CD4-positive, alpha-beta T cell treated with Interferon gamma for 1 hour (primary cell): Measurements from ENCODE around the gene PSMA6.
"Not testable (repeated sequence)": the region's sequence is repeated elsewhere in the genome, so short reads cannot be mapped to it uniquely, and the experiment has no call there.

Source experiments
- DNase-seq: peaks from one replicate; pipeline ENCODE4 v3.0.0-alpha.2; 2020

The PSMA6 gene

DNA sequence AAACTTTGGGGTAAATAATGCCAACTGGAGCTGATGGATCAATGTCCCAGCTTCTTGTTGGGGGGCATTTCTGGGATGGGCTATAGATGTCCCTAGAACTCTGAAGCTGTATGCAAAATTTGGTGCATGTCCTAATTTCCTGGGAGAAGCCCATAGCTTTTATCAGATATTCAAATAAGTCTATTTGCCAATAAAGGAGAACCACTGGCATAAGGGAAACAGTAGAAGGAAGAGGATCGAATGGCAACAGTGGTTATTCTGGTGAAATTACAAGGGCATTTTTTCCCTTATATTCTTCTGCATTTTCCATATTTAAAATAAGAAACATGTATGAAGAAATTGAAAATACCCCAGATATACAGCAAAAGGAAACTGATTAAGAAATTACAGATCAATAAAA, 34.2 kb downstream of the PSMA6 start:
- no peak for DNase-seq

DNA sequence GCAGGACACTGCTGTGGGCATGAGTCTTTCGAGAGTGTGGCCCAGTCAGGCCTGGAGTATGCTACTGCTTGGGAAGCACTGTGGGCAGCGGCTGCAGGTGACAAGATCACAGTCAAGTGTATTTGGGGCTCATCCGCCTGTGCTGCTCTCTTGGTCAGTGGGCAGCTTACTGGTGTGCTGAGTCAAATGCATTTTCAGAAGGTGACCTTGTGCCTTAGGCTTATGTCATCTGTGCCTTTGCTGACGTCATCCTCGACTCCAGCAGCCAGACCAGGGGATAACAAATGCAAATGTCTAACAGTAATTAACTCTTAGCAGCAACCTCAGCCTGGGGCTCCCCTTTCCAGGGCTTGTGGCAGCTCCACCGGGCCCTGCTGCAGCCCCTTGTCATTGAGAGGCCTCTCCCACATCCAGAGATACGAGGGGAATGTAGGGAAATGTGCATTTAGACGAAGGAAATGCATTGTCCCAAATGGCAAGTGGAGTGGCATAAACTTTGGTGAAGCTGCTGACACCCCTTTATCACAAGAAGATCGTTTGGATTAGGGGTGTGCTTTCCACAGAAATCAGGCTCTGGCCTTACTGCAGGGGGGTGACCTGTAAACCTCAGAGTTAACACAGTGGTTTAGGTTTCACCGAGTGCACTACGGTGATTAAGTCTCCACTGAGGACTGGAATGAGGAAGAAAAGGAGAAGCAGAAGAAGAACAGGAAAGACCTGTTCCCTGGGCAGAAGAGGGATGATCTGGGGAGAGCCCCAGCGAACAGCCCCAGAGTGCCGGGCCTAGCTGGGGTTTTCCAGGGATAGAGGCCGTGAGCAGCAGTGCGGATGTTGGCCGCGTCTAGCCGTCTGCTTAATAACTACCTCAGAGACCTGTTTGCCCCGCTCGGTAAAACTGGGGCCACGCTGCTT, 39.7 kb downstream of the PSMA6 start:
- peak; percentile 34 for DNase-seq

- DNase-seq, result peak; percentile 42
Observed at GRCh38 chr14:35332517-35333263, 40.5 kb downstream of the PSMA6 start.

DNA sequence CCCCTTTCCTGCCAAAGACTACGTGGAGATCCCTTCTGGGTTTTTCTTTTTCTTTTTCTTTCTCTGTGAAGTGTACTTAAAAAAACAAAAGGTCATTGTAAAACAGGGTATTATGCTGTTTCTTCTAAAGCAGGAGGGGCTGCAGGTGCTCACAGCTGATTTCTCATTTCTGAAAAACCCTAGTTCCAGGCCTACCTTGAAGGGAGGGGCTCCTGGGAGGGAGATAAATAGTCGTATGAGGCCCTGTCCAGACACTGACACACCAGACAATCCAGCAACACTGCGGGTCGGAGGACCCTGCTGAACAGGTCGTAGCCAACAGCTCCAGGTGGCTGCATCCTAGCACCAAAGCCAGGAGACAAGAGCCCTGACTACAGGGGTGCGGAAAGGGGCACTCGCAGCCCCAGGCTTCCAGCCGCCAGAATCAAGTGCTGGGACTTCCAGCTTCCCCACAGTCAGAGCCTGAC, 41.1 kb downstream of the PSMA6 start:
- DNase-seq, result no peak

GRCh38 chr14:35333797-35334743, 41.9 kb downstream of the PSMA6 start:
- DNase-seq, result peak; percentile 34

DNA sequence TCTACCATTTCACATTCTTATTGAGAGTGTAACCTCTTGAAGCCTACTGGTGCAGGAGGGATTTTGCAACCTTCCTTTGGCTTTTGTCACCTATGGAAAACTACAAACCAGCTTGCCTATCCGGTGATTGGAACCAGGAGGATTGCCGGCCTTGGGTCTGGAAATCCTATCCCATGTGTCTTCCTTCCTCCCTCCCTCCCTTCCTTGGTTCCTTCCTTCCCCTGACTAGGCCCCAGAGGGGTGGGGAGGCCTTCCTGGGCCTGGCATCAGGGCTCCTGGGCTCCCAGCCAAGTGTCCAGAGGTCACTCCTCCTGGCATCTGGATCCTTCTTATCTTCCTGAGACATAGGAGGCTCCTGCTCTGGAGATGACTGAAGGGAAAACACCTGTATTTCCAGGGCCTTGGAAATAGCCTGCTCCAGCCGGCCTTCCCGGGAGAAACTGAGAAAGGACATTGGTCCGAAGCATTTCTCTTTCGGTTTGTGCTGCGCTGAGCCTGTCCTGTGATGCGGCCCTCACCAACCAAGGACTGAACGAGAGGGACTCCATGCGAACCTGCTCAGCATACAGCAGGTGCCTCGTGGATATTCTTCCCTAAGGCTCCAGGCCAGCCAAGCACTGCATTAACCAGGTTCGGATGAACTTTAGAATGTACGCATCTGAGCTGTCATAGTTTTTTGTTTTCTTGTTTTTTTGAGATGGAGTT, 43.4 kb downstream of the PSMA6 start:
- DNase-seq, result no peak

GRCh38 chr14:35336171-35336493, 44.0 kb downstream of the PSMA6 start:
- not testable (repeated sequence) for DNase-seq

GRCh38 chr14:35336494-35337268, 44.5 kb downstream of the PSMA6 start:
- DNase-seq, result peak; percentile 7

DNA sequence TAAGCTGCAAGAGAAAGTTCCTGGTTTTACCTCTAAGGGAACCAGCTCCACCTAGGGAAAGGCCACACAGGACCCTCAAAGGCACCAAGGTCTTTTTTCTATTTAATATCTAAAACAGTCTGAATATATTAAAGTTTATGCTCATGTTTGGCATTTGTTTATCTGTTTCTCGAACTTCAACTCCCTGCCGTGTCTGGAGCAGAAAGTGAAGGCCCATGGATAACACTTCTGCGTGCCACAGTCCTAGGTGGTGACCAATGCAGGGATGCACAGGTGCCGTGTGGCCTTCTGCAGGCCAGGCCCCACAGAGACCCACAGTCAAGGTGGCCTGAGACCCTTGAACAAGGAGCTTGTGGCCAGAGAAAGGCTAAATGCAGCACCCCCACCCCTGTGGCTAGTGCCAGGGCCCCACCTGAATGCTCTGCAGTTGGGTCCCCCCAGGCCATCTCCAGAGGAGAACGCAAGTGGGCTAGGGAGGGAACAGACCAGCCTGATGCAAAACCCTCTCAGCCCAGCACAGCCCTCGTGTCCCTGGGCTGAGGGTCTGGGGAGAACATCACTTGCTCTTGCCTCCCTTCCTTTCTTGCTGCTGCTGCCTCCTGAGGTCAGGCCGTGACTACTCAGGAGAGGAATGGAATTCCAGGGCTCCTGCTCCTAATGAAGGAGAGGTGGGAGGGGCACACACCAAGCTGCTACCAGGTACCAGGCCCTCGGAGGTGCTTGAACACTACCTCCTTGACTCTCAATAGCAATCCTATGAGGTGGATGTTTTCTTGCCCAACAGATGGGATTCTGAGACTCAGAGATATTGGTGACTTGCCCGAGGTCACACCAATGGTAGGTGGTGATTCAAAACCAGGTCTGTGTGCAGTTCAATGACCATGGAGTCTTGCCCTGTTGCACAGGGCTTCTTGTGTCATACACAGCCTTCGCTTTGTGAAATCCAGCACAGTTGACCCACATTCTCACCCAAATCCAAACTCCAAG, 45.4 kb downstream of the PSMA6 start:
- DNase-seq, result no peak

- no peak for DNase-seq
Observed at GRCh38 chr14:35338731-35339405, 46.7 kb downstream of the PSMA6 start.

DNA sequence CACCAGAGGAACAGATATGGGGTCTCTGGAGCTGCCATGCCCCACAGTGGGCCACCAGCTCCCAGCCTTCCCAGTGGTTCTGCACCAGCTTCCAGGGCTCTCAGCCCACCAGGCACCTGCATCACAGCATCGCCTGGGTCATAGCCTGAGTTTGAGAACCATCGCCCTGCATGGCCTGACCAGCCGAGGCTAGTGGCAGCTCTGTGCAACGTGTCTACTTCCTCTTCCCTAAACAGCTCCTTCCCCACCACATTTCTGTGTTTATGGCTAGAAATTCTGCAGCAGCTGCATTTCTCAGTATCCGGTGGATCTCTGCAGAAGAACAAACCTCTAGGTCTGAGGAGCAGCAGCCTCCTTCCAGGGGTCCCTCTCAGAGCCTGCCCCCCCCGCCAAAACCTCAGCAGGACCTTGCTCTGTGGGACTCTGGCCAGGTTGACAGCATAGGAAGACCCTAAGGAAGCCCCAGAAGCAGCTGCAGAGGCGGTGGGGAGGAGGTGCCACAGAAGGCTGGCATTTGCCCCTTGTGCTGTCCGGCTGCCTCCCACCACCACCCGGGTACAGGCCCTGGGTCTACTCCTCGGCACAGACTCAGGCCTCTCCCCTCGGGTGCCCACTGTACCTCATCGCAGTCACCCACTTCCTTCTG, 47.7 kb downstream of the PSMA6 start:
- peak; percentile 32 for DNase-seq

DNA sequence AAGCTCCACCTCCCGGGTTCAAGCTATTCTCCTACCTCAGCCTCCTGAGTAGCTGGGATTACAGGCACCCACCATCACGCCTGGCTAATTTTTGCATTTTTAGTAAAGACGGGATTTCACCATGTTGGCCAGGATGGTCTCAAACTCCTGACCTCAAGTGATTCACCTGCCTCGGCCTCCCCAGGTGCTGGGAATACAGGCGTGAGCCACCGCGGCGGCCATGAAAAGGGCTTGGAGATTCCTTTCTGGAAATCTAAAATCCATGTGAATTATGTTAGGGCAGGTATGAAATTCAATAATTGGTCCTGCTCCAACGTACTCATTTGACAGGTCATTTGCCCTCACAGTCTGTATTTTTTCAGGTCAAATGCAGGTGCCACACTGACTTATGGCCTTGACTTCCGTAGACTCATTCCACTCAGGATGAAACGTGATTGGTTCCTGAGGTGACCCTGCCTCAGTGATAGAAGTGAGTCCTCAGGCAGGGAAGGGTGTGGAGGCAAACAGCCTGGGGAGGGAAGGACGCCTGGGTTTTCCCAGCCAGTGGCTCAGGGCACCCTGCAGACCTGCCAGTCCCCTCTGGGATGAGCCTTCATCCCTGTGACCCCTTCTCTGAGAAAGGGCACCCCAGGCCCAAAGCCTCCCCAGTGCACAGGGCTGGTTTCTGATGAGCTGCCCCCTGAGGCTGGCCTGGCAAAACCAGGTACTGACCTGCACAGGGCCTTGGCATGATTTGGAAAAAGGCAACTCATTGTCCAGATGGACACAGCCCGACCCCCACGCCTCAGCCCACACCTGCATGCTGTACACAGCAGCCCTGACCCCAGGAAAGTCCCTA, 48.7 kb downstream of the PSMA6 start:
- no peak for DNase-seq

DNA sequence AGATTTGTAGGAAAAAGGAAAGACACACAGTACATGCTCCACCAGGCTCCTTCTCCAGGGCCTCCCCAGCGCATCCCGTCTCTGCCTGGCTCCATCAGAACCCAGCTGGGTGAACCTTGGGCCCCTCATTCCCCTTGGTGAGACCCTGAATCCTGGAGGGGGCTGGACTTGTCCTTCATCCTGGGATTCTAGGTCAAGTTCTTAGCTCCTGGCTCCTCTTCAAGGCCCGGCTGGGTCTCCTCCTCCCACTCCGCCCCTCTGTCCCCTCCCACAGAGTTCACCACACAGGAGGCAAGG, 49.2 kb downstream of the PSMA6 start:
- DNase-seq, result no peak

DNA sequence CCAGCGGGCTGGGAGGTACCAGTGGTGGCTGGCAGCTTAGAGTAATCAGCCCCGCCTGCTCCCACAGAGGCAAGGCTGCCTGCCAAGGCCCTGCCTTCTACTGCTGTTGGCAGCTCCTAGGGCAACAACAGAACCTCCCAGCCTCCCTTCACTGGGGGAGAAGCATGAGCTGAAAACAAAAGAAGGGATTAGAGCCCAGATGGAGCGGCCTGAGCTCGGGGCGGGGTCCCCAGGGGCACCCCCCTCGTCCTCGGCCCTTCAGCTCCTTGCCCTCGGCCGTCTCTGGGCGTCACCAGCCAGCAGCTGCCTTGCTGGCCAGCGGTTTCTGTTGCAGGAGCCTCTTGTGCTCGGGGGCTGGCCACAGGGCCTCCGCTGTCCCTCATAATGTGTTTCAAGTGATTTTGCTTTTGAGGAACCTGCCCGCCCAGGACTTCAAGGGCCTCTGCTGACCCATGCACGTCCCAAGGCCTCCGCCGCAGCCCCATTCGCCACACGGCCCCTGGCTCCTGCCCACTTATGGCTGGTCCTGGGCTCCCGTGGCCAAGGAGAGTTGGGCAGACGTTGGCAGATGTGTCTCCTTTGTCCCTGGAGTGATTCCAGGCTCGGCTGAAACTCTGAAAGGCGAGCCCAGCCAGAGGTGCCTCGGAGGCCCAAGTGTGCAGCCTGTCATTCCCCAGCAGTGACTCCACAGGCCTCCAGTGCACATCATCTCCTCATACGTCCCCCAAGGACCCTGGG, 49.7 kb downstream of the PSMA6 start:
- DNase-seq, result peak; percentile 69

DNA sequence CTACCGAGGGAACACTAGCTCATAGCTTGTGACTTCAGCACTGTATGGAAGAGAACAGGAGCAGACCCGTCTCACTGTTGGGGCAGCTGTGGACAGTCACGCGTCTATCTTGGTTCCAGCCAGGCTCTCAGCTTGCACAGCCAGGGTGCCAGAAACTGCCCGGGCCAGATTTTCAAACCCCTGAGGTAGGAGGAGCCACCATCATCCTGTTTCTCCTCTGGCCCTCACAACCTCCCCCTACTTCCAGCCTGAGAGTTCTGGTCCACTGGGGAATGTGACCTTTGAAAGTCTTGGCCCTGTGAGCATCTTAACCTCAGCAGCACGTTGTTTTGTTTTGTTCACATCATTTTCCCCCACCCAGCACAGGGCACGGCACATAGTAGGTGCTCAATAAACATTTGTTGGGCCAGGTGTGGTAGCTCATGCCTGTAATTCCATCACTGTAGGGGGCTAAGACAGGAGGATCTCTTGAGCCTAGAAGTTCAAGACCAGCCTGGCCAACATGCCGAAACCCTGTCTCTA, 50.4 kb downstream of the PSMA6 start:
- DNase-seq, result no peak

GRCh38 chr14:35343702-35344101, 51.5 kb downstream of the PSMA6 start:
- DNase-seq, result no peak

DNA sequence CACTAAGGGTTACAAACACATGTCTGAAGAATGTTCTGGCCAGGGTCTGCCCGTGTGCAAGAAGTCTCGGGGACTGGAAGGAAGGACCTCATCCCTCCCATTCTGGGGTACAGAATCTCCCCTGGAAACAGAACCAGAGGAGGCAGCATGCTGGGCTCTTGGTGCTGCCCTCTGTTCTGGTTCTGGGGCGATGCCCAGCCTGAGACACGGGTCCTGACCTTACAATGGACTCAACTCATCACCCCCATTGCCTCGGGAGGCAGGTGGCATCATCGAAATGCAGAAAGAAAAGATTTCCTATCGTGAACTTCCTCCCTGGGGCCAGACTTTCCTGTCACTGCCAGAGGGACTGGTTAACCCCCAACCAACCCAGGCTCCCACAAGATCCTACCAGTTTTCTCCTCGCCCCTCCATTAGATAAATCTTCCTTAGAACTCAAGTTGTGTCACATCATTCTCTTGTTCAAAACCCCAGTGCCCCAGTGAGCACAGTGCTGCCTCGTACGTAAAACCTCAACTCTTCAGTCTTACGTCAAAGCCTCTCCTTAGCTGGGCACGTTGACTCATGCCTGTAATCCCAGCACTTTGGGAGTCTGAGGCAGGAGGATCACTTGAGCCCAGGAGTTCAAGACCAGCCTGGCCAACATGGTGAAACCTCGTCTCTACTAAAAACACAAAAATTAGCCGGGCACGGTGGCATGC, 52.1 kb downstream of the PSMA6 start:
- DNase-seq, result no peak
